SIG-M5 treated with dmso at 0.1 percent for 504 hours (cell line): ENCODE data around the gene ANTXR2.
A peak's percentile ranks its signal among the peaks of the same experiment; 100 is the strongest.

ENCODE experiments used
- DNase-seq: peaks from one replicate; lab custom pipeline; 2025; ENCODE audit not compliant: unreplicated experiment; lab: John Stamatoyannopoulos, UW

Gene ANTXR2

DNA sequence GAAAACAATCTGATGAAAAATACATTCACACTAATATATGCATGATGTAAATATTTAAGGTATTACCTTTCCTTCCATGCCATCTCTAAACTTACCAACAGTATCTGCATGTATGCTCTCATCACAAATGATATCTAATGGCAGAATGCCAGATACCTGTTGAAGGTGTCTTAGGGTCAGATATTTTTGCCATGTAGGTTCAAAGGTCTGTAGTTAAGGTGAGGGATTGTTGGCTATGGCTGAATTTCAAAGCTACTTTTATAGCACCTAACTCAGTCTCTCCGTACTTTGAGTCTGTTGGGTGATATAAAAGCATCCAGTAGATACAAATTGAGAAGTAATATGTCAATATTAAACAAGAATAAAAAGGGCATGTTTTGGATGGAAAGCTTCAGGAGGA lies 19.8 kb upstream of the ANTXR2 start:
- no peak for DNase-seq

- no peak for DNase-seq
Observed at GRCh38 chr4:80092088-80092487, 19.1 kb upstream of the ANTXR2 start.

DNA sequence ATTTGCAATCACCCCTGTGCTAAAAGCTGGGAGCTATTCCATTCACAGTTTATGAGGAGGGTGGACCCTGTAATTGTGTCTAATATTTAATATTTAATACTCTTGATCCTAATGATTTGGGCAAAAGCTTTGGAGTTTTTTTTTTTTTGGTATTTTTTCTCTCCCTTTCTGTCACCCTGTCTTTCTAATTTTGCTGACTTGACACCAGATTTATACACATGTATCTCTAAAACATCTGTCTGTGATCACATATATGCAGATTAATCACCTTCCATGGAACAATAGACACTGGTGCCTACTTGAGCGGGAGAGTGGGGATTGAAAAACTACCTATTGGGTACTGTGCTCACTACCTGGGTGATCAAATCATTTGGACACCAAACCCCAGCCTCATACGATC lies 18.7 kb upstream of the ANTXR2 start:
- DNase-seq: no peak

DNA sequence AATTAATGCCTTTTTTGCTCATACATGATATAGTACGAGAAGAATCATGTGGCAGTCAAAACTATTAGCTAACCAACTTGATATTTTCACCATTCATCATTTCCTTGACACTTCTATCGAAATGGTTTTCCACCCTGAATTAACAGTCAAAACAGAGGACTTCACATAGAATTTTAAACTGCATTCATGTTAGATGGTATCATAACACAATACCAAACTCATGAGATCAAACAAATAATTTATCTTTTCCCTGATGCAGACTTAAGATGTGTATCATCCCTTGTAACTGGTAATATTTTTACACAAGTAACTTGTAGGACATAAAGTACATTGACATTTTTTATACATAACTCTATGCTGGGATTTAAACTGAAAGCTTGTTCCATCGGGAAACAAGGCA lies 18.2 kb upstream of the ANTXR2 start:
- DNase-seq: no peak

DNA sequence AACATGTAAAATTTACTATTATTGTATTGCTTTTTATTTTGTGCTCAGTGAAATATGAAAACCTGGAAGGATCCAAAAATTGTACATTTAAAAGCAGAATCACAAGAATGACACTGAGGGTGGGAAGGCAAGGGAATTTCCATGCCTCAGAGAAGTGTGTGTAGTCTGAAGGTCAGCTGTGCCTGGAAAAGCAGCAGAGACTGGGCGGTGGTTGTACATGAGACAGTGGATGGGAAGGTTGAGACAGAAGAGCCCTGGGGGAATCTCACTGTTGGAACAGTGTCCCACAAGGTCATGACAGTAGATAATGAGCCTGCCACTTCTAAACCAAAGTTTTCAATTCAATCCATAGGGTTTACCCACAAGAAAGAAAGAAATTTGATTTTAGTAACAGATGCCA lies 17.1 kb upstream of the ANTXR2 start:
- no peak for DNase-seq

DNA sequence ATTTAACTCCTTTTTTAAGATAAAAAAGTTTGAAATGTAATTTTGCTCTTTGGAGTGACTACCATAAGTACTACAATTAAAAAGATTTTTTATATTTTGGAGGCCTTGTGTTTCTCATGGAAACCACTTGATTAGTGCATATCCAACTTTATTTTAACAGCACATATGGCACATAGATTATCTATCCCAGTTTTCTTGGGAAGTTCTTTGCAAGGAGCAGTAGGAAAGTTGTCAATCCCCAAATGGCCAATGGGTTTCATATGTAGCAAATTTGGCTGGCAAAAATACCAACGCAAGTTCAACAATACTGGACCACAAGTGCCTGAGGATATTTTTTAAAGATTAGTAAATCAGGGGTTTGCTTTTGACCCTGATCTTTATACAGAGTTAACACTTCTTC lies 15.4 kb upstream of the ANTXR2 start:
- DNase-seq: no peak

DNA sequence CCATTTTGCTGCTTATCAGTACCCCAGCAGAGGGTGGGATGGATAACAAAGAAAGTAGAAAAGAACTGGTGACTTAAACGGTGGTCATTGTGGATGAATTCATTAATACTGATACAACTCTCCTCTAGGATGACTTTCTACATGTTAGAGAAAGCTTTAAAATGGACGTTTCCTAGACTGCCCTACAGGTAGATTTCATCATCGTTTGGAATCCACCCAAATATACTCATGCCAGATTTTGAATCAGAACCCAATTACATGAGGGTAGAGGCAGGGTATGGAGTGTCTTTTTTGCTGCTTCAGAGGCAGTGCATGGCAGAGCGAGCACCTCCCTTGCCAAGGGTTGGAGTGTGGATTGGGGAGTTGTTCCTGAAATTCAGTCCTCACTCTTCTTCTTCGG lies 13.3 kb upstream of the ANTXR2 start:
- no peak for DNase-seq

DNA sequence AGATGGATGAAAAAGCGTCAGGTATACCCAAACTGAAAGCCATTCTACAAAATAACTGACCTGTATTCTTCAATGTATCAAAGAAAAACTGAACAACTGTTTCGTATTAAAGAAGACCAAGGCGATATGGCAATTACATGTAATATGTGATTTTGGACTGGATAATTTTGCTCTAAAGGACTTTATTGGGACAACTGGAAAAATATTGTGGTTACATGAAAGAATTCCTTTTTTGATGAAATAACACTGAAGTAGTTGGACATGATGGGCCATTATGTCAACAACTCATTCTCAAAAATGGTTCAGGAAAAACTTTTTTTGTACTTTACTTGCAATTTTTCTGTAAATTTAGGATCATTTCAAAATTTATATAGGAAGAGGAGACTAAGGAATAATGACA lies 12.1 kb upstream of the ANTXR2 start:
- DNase-seq: no peak

GRCh38 chr4:80082693-80083092 lies 9.7 kb upstream of the ANTXR2 start:
- DNase-seq: no peak

- DNase-seq: no peak
Observed at GRCh38 chr4:80081566-80081965, 8.5 kb upstream of the ANTXR2 start.

- DNase-seq: peak; percentile 37
Observed at GRCh38 chr4:80079255-80079923, 6.4 kb upstream of the ANTXR2 start.

- no peak for DNase-seq
Observed at GRCh38 chr4:80078346-80079092, 5.5 kb upstream of the ANTXR2 start.

DNA sequence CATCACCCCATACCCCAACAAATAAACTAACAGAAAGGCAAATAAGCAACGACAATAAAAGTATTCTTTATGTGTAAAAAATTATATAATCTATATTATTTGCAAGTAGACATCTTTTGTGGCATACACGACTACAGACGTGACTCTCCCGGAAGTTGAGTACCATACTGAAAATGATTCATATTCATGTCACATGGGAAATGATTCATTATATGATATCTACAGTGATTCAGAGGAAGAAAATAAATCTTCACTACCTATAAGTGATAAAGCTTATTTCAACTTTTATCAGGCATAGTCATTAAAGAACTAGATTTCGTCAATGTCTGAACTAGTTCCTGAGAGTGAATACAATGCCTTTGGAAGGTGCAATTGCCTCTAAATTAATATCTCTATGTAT lies 4.6 kb upstream of the ANTXR2 start:
- DNase-seq: no peak

- no peak for DNase-seq
Observed at GRCh38 chr4:80076681-80077080, 3.7 kb upstream of the ANTXR2 start.

GRCh38 chr4:80075995-80076675 lies 3.1 kb upstream of the ANTXR2 start:
- no peak for DNase-seq

GRCh38 chr4:80074651-80075050 lies 1.6 kb upstream of the ANTXR2 start:
- DNase-seq: no peak

- no peak for DNase-seq
Observed at GRCh38 chr4:80074069-80074468, 1.0 kb upstream of the ANTXR2 start.

GRCh38 chr4:80073473-80074008 lies 512 bp upstream of the ANTXR2 start:
- DNase-seq: peak; percentile 95

GRCh38 chr4:80072228-80072743 lies 743 bp downstream of the ANTXR2 start:
- peak; percentile 14 for DNase-seq

- DNase-seq: no peak
Observed at GRCh38 chr4:80071604-80072227, 1.3 kb downstream of the ANTXR2 start.

DNA sequence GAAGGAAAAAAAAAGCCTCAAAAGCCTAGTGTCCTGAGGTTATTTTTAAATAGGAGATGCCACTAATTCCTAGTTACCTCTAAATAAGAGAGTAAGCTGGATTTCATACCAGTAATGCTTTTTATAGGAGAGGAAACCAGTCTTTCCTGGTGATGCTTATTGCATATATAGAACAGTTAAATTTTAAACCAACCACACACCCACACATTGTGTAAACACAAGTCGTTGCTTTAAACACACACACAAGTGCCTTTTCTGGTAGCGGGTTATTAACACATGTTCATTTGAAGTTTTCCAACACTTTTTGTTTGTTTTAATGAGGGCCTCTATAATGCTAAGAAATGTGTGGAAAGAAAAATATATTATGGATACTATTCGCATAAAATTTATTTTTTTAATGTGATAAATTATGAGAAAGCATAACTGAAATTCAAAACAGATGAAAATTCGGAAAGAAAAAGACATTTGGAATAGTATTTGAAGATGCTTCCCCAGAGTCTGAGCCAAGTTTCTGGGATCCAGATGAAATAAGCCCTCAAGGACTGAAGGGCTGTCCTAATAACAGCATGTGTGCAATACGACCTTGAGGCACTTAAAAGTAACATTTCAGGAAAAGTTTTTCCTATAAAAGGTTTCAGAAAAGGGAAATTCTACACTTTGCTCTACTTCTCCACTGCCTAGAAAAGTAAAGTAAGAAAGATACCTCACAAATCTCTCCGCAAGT lies 2.0 kb downstream of the ANTXR2 start:
- DNase-seq: no peak
